ENCODE results near the gene ADORA1.

ADORA1 gene

GRCh38 chr1:203158423-203158822, 30.9 kb downstream of the ADORA1 start:
- DNase-seq (ENCODE audit: low spot score) = no peak

GRCh38 chr1:203158960-203159665, 31.6 kb downstream of the ADORA1 start:
- no peak for DNase-seq (ENCODE audit: low spot score)

- no peak for DNase-seq (ENCODE audit: low spot score)
These were observed 32.3 kb downstream of the ADORA1 start for GRCh38 chr1:203159844-203160243.

GRCh38 chr1:203161175-203161574, 33.6 kb downstream of the ADORA1 start:
- no peak for DNase-seq (ENCODE audit: low spot score)

- DNase-seq (ENCODE audit: low spot score) = no peak
These were observed 34.2 kb downstream of the ADORA1 start for GRCh38 chr1:203161703-203162102.

GRCh38 chr1:203162403-203162802, 34.9 kb downstream of the ADORA1 start:
- DNase-seq (ENCODE audit: low spot score) = no peak

GRCh38 chr1:203163891-203164635, 36.5 kb downstream of the ADORA1 start:
- no peak for DNase-seq (ENCODE audit: low spot score)

- DNase-seq (ENCODE audit: low spot score) = no peak
These were observed 37.7 kb downstream of the ADORA1 start for GRCh38 chr1:203165101-203165799.

GRCh38 chr1:203165800-203166161, 38.3 kb downstream of the ADORA1 start:
- no peak for DNase-seq (ENCODE audit: low spot score)

GRCh38 chr1:203166192-203166940, 38.8 kb downstream of the ADORA1 start:
- DNase-seq (ENCODE audit: low spot score) = peak; percentile 53

- DNase-seq (ENCODE audit: low spot score) = no peak
These were observed 39.7 kb downstream of the ADORA1 start for GRCh38 chr1:203167026-203167912.

- no peak for DNase-seq (ENCODE audit: low spot score)
These were observed 40.3 kb downstream of the ADORA1 start for GRCh38 chr1:203167913-203168200.

- DNase-seq (ENCODE audit: low spot score) = no peak
These were observed 40.8 kb downstream of the ADORA1 start for GRCh38 chr1:203168256-203168786.

GRCh38 chr1:203168991-203169390, 41.5 kb downstream of the ADORA1 start:
- DNase-seq (ENCODE audit: low spot score) = no peak

GRCh38 chr1:203169770-203170520, 42.4 kb downstream of the ADORA1 start:
- no peak for DNase-seq (ENCODE audit: low spot score)

- DNase-seq (ENCODE audit: low spot score) = no peak
These were observed 43.3 kb downstream of the ADORA1 start for GRCh38 chr1:203170625-203171330.

GRCh38 chr1:203171341-203172183, 44.0 kb downstream of the ADORA1 start:
- DNase-seq (ENCODE audit: low spot score) = no peak

- DNase-seq (ENCODE audit: low spot score) = peak; percentile 91
These were observed 44.9 kb downstream of the ADORA1 start for GRCh38 chr1:203172184-203173010.
